GM21786 (cell line): Measurements from ENCODE around the gene SOCS3.

Experiments used
- ATAC-seq: cut with Tn5 transposase; IDR thresholded peaks from one replicate; pipeline ENCODE4 v1.9.1; 2021; ENCODE audit not compliant: unreplicated experiment

The SOCS3 gene

GRCh38 chr17:78391051-78391431 is 31.2 kb upstream of the SOCS3 start:
- no peak for ATAC-seq

DNA sequence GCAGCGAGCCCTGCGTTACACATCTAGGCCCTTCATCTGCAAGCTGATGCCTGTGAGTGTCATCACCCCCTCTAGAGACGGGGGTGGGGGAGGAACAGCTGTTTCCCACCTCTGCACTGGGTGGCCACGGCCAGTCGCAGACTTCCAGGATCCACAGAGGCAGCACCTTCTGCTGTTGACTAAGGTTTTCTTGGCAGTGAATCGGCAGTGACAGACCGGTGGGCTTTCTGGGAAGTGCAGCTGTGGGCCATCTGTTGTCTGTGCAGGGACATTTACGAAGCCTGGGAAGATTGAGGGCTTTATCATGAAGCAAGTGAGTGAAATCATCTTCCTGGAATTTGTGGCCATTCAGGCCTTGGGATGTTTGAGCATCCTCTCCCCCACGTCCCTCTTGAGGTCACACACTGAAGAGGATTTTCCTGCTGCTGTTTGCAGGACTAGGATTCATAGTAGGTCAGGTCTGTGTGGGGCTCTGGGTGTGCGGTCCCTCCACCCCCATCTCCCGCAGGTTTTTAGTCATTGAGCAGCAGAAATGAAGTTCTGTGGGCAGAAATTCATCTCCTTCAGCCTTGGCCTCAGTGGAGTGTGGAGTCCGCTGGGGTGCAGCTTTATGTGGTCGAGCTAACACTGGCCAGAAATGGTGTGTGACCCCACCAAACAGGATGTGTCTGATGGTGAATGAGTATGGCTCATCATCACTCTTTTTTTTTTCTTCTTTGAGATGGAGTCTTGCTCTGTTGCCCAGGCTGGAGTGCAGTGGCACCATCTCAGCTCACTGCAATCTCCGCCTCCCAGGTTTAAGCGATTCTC is 30.6 kb upstream of the SOCS3 start:
- no peak for ATAC-seq

GRCh38 chr17:78387977-78388941 is 28.4 kb upstream of the SOCS3 start:
- no peak for ATAC-seq

GRCh38 chr17:78384479-78385175 is 24.8 kb upstream of the SOCS3 start:
- no peak for ATAC-seq

- no peak for ATAC-seq
Measured at GRCh38 chr17:78383725-78384471, 24.0 kb upstream of the SOCS3 start.

- ATAC-seq, result no peak
Measured at GRCh38 chr17:78381601-78382232, 21.8 kb upstream of the SOCS3 start.

DNA sequence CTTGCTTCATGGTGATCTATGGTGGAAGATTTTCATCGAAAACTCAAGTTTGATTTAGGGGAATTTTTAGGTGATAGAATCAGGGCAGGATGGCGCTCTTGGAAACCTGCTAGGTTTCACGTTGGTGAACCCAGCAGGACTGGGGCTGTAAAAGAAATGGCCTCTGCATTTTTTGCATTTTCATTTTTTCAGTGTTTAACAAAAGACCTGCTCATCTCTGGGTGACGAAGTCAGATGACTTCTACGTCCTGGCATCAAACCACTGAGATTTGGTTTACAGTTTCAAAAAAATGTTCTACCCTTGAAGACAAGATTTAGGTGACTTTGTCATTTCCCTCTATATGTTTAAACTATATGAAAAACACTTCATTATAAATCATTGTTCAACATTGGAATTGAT is 20.5 kb upstream of the SOCS3 start:
- ATAC-seq, result no peak

DNA sequence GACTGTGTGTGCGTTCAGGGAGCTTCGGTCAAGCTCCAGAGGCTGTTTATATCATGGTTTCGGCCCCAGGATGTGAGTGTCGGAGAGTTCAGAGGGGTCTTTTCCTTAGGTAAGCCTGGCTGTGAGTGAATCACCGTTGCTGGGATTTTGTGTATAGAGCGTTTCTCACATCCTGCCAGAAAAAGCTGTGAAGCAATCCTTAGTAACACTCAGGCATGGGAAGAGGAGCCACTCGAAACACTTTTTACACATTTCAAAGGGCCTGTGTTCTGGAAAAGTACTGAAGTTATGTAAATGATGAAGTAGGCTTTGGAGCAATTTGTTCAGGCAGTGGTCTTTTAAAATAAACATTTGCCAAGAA is 19.2 kb upstream of the SOCS3 start:
- no peak for ATAC-seq

DNA sequence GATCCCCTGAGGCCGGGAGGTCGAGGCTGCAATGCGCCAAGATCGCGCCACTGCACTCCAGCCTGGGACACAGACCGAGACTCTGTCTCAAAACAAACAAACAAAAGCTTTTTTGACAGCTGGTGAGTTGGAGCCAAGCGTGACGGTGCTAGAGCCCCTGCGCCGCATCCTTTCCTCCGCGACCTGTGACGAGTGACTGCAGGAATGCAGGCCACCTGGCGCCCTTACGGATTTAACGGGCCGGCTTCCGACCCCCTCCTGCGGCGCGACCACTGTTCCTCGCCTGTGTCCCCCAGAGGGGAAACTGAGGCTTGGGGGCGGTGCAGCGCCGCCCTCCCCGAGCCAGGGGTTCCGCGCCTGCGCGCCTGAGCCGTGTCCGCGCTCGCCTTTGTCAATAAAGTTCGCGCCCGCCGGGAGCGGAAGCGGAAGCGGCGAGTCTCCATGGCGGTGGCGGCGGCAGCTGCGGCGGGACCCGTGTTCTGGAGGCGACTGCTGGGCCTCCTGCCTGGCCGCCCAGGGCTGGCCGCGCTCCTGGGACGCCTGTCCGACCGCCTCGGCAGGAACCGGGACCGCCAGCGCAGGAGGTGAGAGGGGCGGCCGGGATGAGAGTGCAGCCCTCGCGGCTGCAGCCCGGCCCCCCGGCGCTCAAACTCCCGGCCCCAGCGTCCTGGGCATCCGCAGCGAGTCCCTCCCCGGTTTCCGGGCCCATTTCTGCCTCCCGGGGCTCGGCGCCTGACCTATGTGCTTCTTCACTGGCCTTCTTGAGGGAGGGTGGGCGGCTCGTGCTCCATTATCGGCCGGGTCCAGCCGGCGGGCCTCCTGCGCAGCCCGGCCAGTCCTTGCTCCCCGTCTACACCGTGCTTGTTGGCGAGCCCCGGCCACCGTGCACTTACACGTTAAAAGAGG is 18.6 kb upstream of the SOCS3 start, which contains the start of gene PGS1:
Gene PGS1 (plus strand): TSS at position 425 of the 906 bp plus-strand sequence. CDS start 17 bp downstream, at position 442.
- no peak for ATAC-seq

- no peak for ATAC-seq
Measured at GRCh38 chr17:78377858-78378224, 18.0 kb upstream of the SOCS3 start.

- ATAC-seq, result no peak
Measured at GRCh38 chr17:78376161-78376560, 16.3 kb upstream of the SOCS3 start.

DNA sequence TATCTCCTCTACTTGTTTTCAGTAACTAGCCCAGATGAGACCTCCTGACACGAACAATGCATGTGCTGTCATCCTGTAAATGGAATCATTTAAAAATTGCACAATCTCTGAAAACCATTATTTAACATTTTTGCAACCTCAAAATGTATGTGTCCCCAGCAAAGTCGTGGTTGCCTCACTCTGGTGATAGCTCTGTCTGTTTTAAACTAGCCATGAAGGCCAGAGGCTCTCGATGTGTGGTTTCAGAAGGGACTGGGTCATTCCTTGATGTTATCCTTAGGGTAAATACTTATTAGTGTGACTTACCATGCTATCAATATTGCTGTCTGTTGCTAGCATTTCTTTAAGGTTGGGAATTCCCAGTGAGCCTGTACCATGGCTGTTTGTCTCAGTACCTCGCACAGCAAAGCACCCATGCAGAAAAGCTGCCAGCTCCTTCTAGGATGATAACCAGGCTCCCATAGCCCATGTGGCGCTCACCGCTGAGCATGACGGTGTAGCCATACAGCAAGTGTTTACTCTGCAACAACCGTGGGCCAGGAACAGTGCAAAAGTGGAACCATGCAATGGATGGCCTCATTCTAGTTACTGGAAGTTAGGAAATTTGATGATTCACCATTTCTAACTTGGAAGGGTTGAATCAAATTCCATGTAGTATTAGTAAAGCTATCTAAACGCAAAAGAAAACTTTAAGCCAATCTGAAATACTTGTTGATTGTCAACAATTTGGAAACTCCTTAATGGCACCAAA is 15.7 kb upstream of the SOCS3 start:
- ATAC-seq, result no peak

GRCh38 chr17:78374631-78375274 is 14.9 kb upstream of the SOCS3 start:
- ATAC-seq, result no peak

DNA sequence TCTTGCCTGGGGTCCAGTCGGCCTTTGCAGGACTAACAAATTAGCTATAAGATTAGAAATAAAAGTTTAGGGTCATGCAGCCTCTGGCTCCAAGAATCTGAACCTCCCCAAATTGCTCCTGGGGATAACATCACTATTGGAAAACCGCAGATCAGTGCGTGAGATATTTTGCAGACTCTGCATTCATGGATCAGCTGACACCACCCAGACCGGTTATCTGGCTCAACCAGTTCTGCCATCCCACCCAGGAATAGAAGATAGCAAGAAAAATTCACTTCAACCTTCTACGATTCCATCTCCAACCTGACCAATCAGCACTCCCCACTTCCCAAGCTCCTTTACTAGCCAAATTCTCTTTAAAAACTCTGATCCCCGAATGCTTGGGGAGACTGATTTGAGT is 14.3 kb upstream of the SOCS3 start:
- no peak for ATAC-seq

- ATAC-seq, result no peak
Measured at GRCh38 chr17:78372841-78373240, 13.0 kb upstream of the SOCS3 start.

DNA sequence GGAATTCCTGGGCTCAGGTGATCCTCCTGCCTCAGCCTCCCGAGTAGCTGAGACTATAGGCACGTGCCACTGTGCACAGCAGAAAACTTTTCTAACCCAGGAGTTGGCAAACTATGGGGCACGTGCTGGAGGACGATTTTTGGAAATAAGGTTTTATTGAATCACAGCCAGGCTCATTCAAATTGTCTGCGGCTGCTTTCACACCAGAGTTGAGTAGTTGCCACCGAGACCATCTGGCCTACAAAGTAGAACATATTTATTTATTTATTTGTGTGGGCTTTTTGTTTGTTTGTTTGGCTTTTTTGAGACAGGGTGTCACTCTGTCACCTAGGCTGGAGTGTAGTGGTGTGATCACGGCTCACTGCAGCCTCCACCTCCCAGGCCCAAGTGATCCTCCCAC is 11.2 kb upstream of the SOCS3 start:
- ATAC-seq, result no peak

GRCh38 chr17:78369791-78370381 is 10.0 kb upstream of the SOCS3 start:
- no peak for ATAC-seq
